NT2/D1 (cell line): ENCODE results near the gene ASMTL.

ENCODE experiments used
- SUZ12 ChIP-seq: IDR thresholded peaks from 2 replicates; pipeline ENCODE4 v1.6.1; 2011; ENCODE audit not compliant: insufficient read length, insufficient read depth; ENCODE audit errors: extremely low read depth
- YY1 ChIP-seq: IDR thresholded peaks from 2 replicates; pipeline ENCODE4 v1.6.1; 2011; ENCODE audit not compliant: insufficient read length, insufficient read depth
- ZNF274 ChIP-seq: IDR thresholded peaks from 2 replicates; pipeline ENCODE4 v1.6.1; 2011; ENCODE audit warnings: mild to moderate bottlenecking, low read depth, low read length

GRCh38 chrX:1397441-1398270 is 55.1 kb downstream of the ASMTL start:
- TF ChIP-seq YY1, result no peak
- TF ChIP-seq ZNF274, result no peak
- TF ChIP-seq SUZ12, result no peak
